ENCODE data around the gene OPTN.

Gene OPTN

GRCh38 chr10:13184276-13184675 lies 84.3 kb downstream of the OPTN start:
- no peak for DNase-seq (ENCODE audit: low read depth, low spot score)

DNA sequence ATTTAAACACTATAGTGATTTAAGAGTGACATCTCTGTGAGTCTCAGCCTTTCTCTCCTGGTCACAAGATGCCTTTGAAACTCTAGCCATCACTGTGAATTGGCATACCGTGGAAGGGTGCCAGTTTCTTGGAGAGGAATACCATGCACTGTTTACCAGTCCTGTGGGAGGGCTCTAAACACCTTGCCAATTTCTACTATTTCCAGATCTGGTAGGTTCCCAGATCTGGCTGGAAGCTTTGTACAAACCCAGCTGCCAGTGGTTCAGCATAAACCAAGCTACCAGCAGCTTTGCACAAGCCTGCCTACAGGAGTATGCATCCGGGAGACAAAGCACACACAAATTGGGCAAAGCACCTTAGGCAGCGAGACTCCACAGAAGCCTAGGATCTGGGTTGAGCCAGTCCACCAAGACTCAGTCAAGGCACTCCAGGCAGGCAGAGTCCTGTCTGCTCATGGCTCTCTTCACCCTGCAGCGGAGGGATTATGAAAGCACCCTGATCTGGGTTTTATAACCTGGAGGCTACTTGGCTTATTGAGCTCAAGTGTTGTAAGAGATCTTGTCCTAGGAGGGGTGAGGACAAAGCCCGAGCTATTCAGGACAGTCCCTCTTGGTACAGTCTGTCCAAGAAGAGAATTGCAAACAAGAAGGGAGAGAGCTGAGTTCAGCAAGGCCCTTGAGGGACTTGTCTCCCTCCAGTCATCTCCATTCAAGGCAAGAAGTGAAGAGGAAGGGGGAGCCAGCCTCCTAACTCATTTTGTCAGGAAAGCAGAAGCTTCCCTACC lies 85.0 kb downstream of the OPTN start:
- DNase-seq (ENCODE audit: low read depth, low spot score) = no peak

DNA sequence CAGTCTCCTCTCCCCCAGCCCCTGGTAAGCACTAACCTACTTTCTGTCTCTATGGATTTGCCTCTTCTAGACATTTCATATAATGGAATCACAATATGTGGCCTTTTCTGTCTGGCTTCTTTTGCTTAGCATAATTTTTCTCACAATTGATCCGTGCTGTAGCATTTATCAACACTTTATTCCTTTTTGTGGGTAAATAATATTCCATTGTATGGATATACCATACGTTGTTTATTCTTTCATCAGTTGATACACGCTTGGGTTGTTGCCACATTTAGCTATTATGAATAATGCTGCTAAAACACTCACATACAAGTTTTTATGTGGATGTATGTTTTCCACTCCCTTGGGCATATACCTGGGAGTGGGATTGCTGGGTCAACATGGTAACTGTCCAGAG lies 87.2 kb downstream of the OPTN start:
- no peak for DNase-seq (ENCODE audit: low read depth, low spot score)

All from activated CD4-positive, CD25-positive, alpha-beta regulatory T cell treated with anti-CD3 and anti-CD28 coated beads, Interleukin-2, amount 50 U/mL, for 16 hours (primary cell).